Stimulated activated CD8-positive, alpha-beta memory T cell treated with anti-CD3 and anti-CD28 coated beads, Interleukin-12 subunit alpha, Interleukin-12 subunit beta, amount 100 ng/mL, for 1 hour (primary cell): ENCODE measurements around the gene ABCC6.
"Not testable (repeated sequence)": the region's sequence is repeated elsewhere in the genome, so short reads cannot be mapped to it uniquely, and the experiment has no call there.

Experiments used
- DNase-seq: peaks from one replicate; pipeline ENCODE4 v3.0.0-alpha.2; 2020; ENCODE audit warnings: low read depth

The ABCC6 gene

DNA sequence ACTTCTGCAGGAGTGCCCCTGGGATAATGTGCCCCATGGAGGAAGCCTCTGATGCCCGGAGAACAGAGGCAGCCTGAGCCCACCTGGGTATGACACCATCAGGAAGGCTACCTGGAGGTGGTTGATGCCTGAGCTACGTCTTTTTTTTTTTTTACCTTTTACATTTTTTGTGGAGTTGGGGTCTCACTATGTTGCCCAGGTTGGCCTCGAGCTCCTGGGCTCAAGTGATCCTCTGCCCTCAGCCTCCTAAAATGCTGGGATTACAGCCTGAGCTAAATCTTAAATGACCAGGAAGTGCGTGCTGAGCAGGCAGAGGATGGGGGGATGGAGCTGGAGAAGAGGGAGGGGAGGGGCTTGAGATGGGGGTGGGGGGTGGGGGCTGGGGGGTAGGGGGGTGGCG, 32.7 kb downstream of the ABCC6 start:
- no peak for DNase-seq

DNA sequence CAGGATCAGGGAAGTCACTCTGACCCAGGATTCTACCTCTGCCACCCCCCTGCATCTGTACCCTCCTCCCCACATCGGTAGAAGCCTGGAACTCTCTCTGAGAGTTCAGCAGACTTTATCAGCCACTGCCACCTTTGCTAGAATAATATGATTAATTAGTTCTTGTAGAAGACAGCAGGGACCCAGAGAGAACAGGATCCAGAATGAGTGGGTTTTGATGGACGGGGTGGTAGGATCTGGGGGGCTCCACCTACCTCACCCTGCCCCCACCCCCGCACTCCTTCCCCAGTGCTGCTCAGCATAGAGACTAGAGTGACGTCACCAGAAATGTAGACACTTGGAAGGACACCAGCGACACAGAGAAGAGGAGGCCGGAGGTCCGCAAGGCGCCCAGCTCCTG, 33.5 kb downstream of the ABCC6 start:
- no peak for DNase-seq

- no peak for DNase-seq
These were observed 34.5 kb downstream of the ABCC6 start for GRCh38 chr16:16188827-16189226.

GRCh38 chr16:16186820-16187219, 36.5 kb downstream of the ABCC6 start:
- no peak for DNase-seq

DNA sequence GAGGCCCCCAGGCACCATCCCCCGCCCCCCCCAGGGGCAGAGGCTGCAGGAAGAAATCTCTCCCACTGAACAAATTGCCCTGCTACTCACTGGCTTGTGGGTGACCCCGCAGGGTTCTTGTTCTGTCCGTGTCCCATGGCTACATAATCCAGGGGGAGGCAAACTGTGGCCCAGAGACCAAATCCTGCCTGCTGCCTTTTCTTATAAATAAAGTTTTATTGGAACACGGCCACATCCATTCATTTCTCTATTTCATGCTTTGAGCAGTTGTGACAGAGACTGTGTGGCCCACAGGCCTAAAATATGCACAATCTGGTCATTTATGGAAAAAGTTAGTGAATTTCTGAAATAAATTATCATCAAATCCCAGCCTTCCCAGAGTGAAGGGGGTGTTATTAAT, 38.2 kb downstream of the ABCC6 start:
- no peak for DNase-seq

- DNase-seq: no peak
These were observed 38.7 kb downstream of the ABCC6 start for GRCh38 chr16:16184594-16184993.

DNA sequence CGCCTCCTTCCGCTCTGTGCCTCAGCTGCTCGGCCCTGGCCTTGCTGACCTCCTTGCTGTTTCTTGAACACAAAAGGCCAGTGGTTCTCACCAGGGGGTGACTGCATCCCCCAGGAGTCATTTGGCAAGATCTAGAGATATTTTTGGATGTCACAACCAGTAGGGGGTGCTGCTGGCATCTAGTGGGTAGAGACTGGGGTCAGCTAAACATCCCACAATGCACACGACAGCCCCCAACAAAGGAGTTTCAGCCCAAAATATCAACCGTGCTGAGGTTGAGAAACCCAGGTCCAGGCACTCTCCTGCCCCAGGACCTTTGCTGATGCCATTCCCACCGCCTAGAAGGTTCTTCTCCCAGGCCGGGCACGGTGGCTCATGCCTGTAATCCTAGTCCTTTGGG, 39.7 kb downstream of the ABCC6 start:
- DNase-seq: no peak

GRCh38 chr16:16182918-16183317, 40.4 kb downstream of the ABCC6 start:
- no peak for DNase-seq

GRCh38 chr16:16181748-16182147, 41.5 kb downstream of the ABCC6 start:
- not testable (repeated sequence) for DNase-seq

DNA sequence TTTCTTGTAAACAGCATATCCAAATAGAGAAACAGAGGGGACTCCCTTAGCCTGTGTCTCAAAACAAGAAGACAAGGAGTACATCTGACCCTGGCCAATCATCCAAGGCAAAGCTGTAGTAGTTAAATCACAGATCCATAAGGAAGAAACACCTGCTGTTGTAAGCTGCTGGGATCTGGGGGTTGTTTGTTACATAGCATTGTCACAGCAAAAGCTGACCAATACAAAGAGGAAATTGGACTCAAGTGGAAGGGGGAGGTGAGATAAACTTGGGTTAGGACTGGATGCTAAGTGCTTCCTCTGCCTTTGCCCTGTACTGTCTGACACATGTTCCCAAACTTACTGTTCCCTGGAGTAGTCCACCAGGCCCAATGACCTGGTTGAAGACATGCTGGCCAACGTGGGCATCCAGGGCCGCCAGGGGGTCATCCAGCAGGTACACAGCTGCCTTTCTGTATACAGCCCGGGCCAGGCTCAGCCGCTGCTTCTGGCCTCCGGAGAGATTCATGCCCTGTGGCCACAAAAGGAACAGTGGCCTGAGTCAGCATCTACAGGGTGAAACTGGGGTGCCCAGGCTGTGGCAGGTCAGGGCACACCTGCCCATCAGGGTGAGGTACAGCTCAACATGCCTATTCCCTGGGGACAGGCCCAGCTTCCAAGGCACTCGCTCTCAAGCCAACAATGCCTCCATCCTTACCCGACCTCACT, 44.7 kb downstream of the ABCC6 start:
- DNase-seq: no peak

DNA sequence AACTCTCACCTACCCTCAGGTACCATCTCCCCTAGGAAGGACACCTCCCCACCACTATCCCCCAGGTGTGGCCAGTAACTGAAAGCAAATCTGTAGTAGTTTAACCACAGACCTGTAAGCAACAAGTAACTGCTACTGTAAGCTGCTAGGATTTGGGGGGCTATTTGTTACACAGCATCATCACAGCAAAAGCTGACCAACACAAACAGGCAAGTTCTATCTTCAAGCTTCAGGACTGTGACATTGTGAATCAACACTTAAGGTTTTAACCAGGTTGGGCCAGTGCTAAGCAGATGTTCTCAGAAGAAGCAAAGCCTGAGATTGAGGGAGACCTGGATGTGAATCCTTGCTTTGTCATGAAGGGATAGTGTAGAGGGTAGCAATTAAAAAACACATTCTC, 47.0 kb downstream of the ABCC6 start:
- no peak for DNase-seq

- DNase-seq: no peak
These were observed 48.0 kb downstream of the ABCC6 start for GRCh38 chr16:16175296-16175695.

GRCh38 chr16:16172991-16173390, 50.3 kb downstream of the ABCC6 start:
- no peak for DNase-seq

- DNase-seq: no peak
These were observed 51.9 kb downstream of the ABCC6 start for GRCh38 chr16:16171332-16171919.

- DNase-seq: no peak
These were observed 53.7 kb downstream of the ABCC6 start for GRCh38 chr16:16169615-16170014.

DNA sequence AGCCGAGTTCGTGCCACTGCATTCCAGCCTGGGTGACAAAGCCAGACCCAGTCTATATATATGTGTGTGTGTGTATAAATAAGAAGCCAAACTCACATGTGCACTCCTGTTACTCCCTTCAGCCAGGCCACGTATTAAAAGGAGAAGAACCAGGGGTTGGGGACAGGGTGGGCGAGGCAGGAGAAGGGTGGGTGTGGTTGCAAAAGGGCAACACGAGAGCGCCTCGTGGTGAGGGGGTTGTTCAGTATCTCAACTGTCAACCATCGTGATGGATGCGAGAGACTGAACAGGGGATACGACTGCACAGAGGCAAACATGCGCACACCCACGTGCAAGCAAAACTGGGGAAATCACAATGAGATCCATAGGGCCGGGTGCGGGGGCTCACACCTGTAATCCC, 54.9 kb downstream of the ABCC6 start:
- no peak for DNase-seq

GRCh38 chr16:16167927-16168326, 55.4 kb downstream of the ABCC6 start:
- no peak for DNase-seq

- DNase-seq: no peak
These were observed 56.3 kb downstream of the ABCC6 start for GRCh38 chr16:16166949-16167348.

DNA sequence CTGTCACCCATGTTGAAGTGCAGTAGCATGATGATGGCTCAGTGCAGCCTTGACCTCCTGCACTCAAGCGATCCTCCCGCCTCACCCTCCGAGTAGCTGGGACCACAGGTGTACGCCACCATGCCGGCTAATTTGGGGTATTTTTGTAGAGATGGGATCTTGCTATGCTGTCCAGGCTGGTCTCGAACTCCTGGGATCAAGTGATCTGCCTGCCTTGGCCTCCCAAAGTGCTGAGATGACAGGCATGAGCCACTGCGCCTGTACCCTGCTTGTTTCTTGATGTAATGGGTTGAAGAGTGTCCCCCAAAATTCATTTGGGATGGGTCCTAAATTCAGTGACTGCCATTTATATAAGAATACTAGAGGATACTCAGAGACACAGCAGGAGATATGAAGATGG, 57.2 kb downstream of the ABCC6 start:
- no peak for DNase-seq

DNA sequence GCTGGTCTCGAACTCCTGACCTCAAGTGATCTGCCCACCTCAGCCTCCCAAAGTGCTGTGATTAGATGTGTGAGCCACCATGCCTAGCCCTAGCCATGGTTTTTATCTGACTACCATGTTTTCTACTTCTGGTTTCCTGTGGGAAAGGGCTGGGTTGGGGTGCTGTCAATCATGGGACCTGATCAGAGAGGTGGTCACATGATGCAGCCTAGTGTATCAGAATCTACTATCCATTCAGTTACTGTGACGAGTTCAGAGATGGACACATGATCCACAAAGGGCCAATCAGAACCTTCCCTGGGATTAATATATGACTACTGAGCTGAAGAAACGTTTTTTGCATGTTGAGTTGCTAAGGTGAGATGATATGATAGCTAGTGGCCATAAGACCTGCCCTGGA, 59.1 kb downstream of the ABCC6 start:
- DNase-seq: no peak

DNA sequence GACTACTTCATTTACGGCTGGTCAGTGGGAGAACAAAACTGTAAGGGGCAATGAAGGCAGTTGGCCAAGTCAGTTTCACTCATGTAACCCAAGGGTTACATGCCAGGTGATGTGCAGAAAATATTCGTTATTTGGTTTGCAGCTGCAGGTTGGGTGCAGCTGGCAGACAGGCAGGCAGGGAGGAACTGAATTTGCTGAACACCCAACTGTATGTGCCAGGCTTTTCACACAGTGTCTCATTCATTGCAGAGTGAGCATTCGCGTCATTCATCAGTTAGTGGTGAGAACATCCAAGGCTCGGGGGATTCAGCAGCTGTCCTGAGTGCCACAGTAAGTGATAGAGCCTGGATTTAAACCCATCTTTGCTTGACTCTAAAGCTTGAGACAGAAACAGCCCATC, 59.7 kb downstream of the ABCC6 start:
- no peak for DNase-seq

DNA sequence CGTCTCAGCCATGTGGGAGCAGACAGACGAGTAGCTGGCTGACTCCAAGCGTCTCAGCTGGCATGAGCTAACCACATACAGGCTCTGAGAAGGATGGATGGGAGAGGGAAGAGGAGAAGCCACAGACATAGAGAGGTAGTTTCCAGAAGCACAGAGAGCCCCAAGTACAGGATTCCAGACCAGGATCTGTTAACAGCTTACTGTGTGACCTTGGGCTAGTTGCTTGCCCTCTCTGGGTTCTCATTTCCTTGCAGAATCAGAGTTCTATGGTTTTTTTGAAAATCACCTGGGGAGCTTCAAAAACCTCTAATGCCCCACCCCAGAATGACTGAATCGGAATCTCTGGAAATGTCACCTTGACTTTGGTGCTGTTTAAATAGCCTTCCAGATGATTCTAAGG, 60.2 kb downstream of the ABCC6 start:
- DNase-seq: no peak

- no peak for DNase-seq
These were observed 60.7 kb downstream of the ABCC6 start for GRCh38 chr16:16162591-16162990.

- DNase-seq: not testable (repeated sequence)
These were observed 61.5 kb downstream of the ABCC6 start for GRCh38 chr16:16161840-16162239.
